ENCODE measurements around the gene C14orf93. TPM values are rescaled to one million over a fixed set of nuclear protein-coding genes. Genes with fewer than 3 reads are reported as not detected.

The C14orf93 gene
- total RNA-seq, 4 donors from 2014 or later = 17.1 to 41.2 (median 23.9) TPM

- Histone ChIP-seq H3K4me1 (peaks cover 11 to 68% (median 45%) of the 10 kb centered on the region in 4 donors), H3K36me3 (no peaks in the 10 kb centered on the region), H3K4me3 (no peak overlapping the region), H3K27me3 (peaks cover 17% of the 10 kb centered on the region), H3K9me3 (no peaks in the 10 kb centered on the region), H3K27ac (peak overlapping the region; percentile 27 to 74 (median 62))
- intact Hi-C loops (cut with DNase I; ENCODE audit: low total_unique reads) = no loop called here
- 80% methylated on average over 5 of the region's 5 CpGs; no CpG with 5 or more reads in 1 of the 2 donors for WGBS, 2 donors (ENCODE audit: low coverage in 1 of 2)
- TF ChIP-seq, protein P1, sequence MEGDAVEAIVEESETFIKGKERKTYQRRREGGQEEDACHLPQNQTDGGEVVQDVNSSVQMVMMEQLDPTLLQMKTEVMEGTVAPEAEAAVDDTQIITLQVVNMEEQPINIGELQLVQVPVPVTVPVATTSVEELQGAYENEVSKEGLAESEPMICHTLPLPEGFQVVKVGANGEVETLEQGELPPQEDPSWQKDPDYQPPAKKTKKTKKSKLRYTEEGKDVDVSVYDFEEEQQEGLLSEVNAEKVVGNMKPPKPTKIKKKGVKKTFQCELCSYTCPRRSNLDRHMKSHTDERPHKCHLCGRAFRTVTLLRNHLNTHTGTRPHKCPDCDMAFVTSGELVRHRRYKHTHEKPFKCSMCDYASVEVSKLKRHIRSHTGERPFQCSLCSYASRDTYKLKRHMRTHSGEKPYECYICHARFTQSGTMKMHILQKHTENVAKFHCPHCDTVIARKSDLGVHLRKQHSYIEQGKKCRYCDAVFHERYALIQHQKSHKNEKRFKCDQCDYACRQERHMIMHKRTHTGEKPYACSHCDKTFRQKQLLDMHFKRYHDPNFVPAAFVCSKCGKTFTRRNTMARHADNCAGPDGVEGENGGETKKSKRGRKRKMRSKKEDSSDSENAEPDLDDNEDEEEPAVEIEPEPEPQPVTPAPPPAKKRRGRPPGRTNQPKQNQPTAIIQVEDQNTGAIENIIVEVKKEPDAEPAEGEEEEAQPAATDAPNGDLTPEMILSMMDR (IDR thresholded peaks at IDR 0.05) = no peak
- TF ChIP-seq POLR2AphosphoS5 (IDR thresholded peaks at IDR 0.05) = no peak
- no peak for TF ChIP-seq EP300 (IDR thresholded peaks at IDR 0.05; ENCODE audit: low read depth)
- TF ChIP-seq POLR2A (IDR thresholded peaks at IDR 0.05) = no peak
- no peak for DNase-seq
- in situ Hi-C loops (cut with MboI; ENCODE audit: low pct_ligation_motif_present in 1 of 4, low pct_unique_long_range_greater_than_20kb in 1 of 4, low sequenced_read_pairs in 3 of 4) = loop anchor here in 1 of 4 donors (10.0 kb wide), 1 partner anchor 86 kb away; no protein-coding TSS in a partner anchor
These were observed 30.8 kb downstream of the C14orf93 start for GRCh38 chr14:22978981-22979671.

- intact Hi-C loops (cut with DNase I; ENCODE audit: low total_unique reads) = no loop called here
These were observed 31.5 kb downstream of the C14orf93 start for GRCh38 chr14:22978487-22978837.

DNA sequence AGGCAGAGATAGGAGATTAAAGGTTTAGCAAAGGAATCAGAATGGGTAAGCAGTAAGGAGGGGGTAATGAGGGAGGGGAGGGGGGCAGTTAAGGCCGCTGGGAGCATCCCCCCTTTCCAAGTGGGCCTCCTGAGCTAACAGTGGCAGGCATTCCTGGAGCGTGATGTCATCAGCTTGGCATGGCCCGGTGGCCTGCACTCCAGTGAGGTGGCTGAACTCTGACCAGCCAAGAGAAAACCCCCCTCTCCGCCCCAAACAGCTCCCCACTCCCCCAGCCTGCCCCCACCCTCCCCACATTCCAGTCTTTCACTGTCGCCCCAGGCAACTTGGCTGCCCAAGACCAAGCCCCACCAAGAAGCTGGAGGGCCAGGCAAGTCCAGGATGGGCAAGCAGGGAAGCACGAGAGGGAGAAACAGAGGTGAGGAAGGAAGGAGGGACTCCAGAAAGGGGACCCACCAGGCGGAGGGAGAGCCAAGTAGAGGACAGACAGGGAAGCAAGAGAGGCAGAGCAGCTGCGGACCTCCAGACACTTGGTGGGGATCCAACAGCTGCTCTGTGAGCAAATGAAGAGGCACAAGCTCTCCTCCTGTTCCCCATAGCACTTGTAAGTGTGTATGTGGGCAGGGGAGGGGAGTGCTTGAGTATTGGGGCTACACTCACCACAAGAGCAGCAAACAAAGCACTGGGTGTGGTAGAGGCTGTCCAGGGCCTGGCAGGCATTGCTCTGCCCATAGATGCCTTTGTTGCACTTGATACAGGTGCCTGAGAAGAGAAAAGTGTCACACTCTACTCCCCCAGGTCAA, 32.1 kb downstream of the C14orf93 start:
- peak; percentile 52 for DNase-seq
- Histone ChIP-seq H3K4me3 (no peak overlapping the region), H3K27me3 (peaks cover 17% of the 10 kb centered on the region), H3K27ac (peak overlapping the region; percentile 47 to 74 (median 62)), H3K4me1 (peaks cover 11 to 60% (median 42%) of the 10 kb centered on the region in 4 donors), H3K36me3 (no peaks in the 10 kb centered on the region), H3K9me3 (no peaks in the 10 kb centered on the region)
- in situ Hi-C loops (cut with MboI; ENCODE audit: low pct_ligation_motif_present in 1 of 4, low pct_unique_long_range_greater_than_20kb in 1 of 4, low sequenced_read_pairs in 3 of 4) = loop anchor here in 1 of 4 donors (10.0 kb wide), 1 partner anchor 87 kb away; no protein-coding TSS in a partner anchor
- TF ChIP-seq POLR2A (IDR thresholded peaks at IDR 0.05) (no peak), POLR2AphosphoS5 (IDR thresholded peaks at IDR 0.05) (no peak), EP300 (IDR thresholded peaks at IDR 0.05; ENCODE audit: low read depth) (no peak)
- TF ChIP-seq, protein P1 (IDR thresholded peaks at IDR 0.05) = no peak
- WGBS, 2 donors (ENCODE audit: low coverage in 1 of 2) = 43% methylated on average over 8 of the region's 8 CpGs; no CpG with 5 or more reads in 1 of the 2 donors
- intact Hi-C loops (cut with DNase I; ENCODE audit: low total_unique reads) = no loop called here

More at GRCh38 chr14:22978487-22978837, 31.5 kb downstream of the C14orf93 start:
- WGBS, 2 donors (ENCODE audit: low coverage in 1 of 2) = 65 to 66% methylated on average over 2 to 3 of the region's 3 CpGs
- Histone ChIP-seq H3K4me1 (peaks cover 11 to 66% (median 44%) of the 10 kb centered on the region in 4 donors), H3K36me3 (no peaks in the 10 kb centered on the region), H3K27me3 (peaks cover 17% of the 10 kb centered on the region), H3K27ac (peak overlapping the region; percentile 47 to 74 (median 62)), H3K4me3 (no peak overlapping the region), H3K9me3 (no peaks in the 10 kb centered on the region)
- no peak for DNase-seq
- TF ChIP-seq POLR2A (IDR thresholded peaks at IDR 0.05) = no peak
- in situ Hi-C loops (cut with MboI; ENCODE audit: low pct_ligation_motif_present in 1 of 4, low pct_unique_long_range_greater_than_20kb in 1 of 4, low sequenced_read_pairs in 3 of 4) = loop anchor here in 1 of 4 donors (10.0 kb wide), 1 partner anchor 86 kb away; no protein-coding TSS in a partner anchor

- Histone ChIP-seq H3K27ac (peak overlapping the region; percentile 47 to 74 (median 62)), H3K4me3 (no peak overlapping the region), H3K27me3 (peaks cover 17% of the 10 kb centered on the region), H3K9me3 (no peaks in the 10 kb centered on the region), H3K36me3 (no peaks in the 10 kb centered on the region), H3K4me1 (peaks cover 11 to 58% (median 42%) of the 10 kb centered on the region in 4 donors)
- DNase-seq = no peak
- in situ Hi-C loops (cut with MboI; ENCODE audit: low pct_ligation_motif_present in 1 of 4, low pct_unique_long_range_greater_than_20kb in 1 of 4, low sequenced_read_pairs in 3 of 4) = loop anchor here in 1 of 4 donors (10.0 kb wide), 1 partner anchor 87 kb away; no protein-coding TSS in a partner anchor
- intact Hi-C loops (cut with DNase I; ENCODE audit: low total_unique reads) = no loop called here
- no peak for TF ChIP-seq EP300 (IDR thresholded peaks at IDR 0.05; ENCODE audit: low read depth)
- TF ChIP-seq POLR2AphosphoS5 (IDR thresholded peaks at IDR 0.05) = no peak
- TF ChIP-seq POLR2A (IDR thresholded peaks at IDR 0.05) = no peak
- TF ChIP-seq, protein P1 (IDR thresholded peaks at IDR 0.05) = no peak
These were observed 32.6 kb downstream of the C14orf93 start for GRCh38 chr14:22977434-22977683.

Data from transverse colon (tissue), 4 donors.